GM12872 (cell line): Measurements from ENCODE around the gene ZBTB47.

Experiments
- TF ChIP-seq, protein P1 (sequence below): IDR thresholded peaks from 3 replicates; pipeline ENCODE4 v1.5.1; 2011; ENCODE audit warnings: low read depth, mild to moderate bottlenecking, low read length, moderate library complexity; ENCODE audit not compliant: insufficient read depth

Gene ZBTB47

DNA sequence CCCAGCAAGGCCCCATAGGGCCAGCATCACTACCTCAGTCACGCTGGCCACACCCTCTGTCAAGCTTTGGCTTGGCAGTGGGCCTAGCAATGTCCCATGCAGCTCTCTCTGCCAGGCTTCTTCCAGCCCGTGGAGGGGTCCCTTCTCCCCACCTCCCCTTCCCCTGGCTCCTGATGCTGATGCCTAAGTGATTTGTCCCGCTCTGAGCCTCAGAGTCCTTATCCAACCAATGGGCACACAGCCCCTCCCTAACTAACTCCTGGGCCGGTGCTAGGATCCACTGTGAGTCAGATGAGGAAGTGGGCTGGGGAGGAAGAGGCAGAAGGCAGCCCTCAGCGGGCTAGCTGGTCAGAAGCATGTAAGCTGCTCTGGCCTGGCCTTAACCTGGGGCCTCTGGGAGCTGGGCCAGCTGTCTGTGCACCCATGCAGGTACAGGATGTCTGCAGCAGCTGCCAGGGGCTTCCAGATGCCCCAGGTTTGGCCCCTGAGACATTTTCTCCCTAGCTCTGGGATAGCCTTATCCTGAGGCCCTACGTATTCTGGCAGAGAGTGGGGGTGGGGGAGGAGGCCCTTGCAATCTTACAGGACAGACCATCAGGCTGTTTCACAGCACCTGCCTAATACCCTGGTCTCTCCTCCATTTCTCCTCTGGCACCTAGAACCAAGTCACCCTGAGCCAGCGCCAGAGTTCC lies 740 bp upstream of the ZBTB47 start:
- TF ChIP-seq, protein P1, sequence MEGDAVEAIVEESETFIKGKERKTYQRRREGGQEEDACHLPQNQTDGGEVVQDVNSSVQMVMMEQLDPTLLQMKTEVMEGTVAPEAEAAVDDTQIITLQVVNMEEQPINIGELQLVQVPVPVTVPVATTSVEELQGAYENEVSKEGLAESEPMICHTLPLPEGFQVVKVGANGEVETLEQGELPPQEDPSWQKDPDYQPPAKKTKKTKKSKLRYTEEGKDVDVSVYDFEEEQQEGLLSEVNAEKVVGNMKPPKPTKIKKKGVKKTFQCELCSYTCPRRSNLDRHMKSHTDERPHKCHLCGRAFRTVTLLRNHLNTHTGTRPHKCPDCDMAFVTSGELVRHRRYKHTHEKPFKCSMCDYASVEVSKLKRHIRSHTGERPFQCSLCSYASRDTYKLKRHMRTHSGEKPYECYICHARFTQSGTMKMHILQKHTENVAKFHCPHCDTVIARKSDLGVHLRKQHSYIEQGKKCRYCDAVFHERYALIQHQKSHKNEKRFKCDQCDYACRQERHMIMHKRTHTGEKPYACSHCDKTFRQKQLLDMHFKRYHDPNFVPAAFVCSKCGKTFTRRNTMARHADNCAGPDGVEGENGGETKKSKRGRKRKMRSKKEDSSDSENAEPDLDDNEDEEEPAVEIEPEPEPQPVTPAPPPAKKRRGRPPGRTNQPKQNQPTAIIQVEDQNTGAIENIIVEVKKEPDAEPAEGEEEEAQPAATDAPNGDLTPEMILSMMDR = no peak

DNA sequence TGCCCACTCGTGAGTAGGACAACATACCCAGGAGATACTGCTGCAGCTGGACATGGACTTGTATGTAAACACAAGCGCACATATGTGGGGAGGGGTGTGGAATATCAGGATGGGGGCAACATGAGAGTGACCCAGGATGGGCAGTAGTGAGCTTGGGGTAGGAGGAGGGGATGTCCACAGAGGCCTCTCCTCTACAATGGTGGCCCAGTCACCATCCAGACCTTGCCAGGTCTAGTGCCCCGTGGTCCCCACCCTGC lies 266 bp upstream of the ZBTB47 start:
- TF ChIP-seq, protein P1 = no peak

DNA sequence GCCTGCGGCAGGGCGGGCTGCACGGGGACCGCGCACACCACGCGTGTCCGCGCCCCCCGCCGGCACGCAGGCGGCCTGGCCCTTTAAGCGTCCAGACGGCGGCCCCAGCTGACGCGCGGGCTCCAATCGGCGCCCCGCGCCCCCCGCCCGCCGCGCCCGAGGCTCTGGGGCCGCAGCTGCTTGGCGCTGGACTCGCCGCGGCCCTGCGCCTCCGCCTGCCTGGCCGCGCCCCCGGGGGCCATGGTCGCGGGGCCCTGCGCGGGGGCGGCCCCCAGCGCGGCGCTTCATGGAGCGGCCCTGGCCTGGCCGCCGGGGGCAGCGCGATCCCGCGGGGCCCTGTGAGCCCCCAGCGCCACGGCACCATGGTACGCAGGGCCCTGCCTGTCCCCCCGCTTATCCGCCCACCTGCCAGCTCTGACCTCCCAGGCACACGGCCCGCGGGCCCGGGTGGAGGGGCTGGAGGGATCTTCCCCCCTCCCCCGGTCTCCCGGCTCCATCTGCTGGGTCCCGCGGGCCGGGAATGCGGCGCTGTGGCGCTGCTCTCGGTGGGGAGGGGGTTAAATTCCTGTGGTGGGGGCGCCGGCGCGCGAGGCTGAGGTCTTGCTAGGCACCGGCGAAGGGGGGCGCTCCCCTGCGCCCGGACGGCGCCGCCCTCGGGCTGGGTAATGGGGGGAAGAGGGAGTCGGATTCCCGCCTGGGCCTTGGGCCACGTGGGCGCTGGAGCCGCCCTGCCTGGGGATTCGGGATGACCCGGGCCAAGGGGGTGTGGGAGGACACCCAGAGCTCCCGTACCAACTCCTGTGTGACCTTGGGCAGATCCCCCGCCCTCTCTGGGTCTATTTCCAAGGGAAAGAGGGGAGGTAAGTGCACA lies 1.1 kb downstream of the ZBTB47 start:
- TF ChIP-seq, protein P1 = no peak

DNA sequence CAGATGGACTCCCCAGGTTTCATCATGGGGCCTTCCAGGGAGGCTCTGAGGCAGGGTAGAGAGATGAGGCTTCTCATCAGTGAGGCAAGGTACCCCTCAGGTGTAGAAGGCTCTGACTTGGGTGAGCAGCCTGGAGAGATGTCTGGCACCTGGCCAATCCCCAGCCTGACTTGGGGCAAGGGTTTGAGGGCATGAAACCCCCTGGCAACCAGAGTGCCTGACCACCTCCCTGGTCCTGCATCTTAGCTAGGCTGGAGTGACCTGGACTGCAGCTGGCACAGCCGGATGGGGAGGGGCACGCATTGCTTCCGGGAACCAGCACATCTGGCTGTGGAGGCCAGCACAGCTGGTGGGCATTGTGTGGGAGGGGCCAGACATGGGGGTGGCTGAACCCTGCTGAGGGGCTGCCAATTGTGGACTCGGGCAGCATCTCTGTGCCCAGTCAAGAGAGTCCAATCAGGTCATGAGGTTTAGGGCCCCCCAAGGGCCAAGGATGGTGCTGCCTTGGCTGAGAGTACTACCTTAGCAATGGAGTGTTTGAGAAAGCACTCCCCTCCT lies 1.9 kb downstream of the ZBTB47 start:
- TF ChIP-seq, protein P1 = no peak

DNA sequence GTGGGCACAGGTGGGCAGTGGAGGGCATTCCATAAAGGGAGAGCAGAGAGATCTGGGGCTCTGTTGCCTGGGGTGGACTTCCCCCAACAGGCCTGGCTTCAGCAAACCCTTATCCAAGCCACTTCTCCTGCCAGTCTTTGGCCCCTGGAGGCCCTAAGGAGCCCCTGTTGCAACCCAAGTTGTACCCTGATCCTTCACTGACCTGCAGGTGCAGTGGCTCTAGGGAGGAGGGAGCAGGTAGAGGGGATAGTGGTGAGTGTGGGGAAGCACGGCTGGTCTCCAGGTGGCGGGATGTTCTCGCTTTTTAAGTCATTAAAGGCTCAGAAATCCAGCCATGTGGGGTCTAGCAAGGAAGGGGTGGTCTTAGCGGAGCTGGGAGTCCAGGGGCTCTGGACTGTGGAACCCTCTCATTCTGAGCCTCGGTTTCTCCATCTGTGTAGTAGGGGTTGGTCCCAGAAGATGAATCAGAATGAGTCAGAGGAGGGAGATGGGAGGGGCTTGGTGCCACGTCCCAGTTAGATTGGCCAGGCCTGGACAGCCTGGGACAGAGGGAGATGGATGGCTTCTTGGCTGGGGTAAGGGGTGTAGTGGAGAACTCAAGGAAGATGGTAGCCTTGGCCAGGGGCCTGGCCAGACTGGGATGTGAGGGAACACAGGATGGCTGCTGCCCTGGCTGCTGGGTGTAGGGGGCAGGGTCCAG lies 2.6 kb downstream of the ZBTB47 start:
- TF ChIP-seq, protein P1 = no peak

DNA sequence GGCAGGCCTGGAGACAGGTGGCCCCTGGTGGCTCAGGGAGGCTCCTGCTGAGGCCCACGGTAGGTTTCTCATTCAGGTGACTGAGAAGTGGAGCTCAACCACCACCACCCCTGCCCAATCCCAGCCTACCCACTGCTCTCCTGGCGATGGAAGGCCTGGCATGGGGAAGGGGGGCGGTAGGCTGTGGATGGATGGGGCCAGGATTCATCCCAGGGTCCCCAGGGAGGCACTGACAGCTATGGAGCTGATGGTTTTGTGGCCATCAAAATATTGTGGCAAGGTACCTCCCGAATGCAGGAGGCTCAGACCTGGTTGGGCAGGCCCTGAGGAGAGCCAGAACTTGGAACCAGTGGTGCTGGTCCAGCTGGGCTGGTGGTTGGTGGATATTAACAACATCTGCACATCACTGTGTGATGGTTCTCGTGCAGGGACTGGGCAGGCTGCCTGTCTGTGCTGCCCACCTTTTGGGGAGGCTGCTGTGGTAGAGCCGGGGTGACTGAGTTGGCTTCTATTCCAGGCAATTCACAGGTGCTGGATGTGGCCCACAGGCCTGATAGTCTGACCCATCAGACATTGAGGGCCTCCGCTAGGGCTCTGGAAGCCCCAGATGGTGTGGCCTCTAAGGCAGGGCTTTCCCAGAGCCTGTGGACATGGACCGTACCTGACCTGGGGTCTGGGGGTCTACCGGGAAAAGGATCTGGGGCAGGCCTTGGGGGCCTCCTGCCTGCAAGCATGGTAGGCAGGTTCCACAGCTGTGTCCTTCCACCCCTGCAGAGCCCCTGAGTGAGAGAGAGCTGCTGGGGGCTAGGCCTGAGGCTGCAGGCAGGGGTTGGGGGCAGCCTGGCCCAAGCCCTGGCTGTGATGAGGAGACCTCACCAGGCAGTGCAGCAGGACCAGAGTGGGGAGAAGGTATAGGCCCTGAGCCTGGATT lies 3.4 kb downstream of the ZBTB47 start:
- TF ChIP-seq, protein P1 = no peak
